Activated naive CD4-positive, alpha-beta T cell treated with anti-CD3 and anti-CD28 coated beads for 36 hours (primary cell): Measurements from ENCODE around the gene TCF12. TPM values are rescaled to one million over a fixed set of nuclear protein-coding genes. Genes with fewer than 3 reads are reported as not detected.

ENCODE experiments used
- CTCF ChIA-PET: fragments of 350-600 bp; sonication (Branson Sonifier 250); formaldehyde crosslinking; loops from one replicate; lab custom pipeline; 2021; ENCODE audit warnings: antibody characterized with exemption; lab: Charles Lee
- DNase-seq: peaks from one replicate; pipeline ENCODE4 v3.0.0-alpha.2; 2020
- H3K27ac Mint-ChIP-seq: one replicate; pipeline ENCODE4 v1.8.0; 2021; ENCODE audit warnings: mild to moderate bottlenecking, mixed read lengths
- H3K27me3 Mint-ChIP-seq: one replicate; pipeline ENCODE4 v1.8.0; 2021; ENCODE audit warnings: low read depth, mixed read lengths
- H3K36me3 Mint-ChIP-seq: one replicate; pipeline ENCODE4 v1.8.0; 2021; ENCODE audit warnings: low read depth, mixed read lengths
- H3K4me1 Mint-ChIP-seq: one replicate; pipeline ENCODE4 v1.8.0; 2021; ENCODE audit warnings: low read depth, mixed read lengths
- H3K4me3 Mint-ChIP-seq: one replicate; pipeline ENCODE4 v1.8.0; 2021; ENCODE audit warnings: mild to moderate bottlenecking, moderate library complexity, mixed read lengths
- H3K9me3 Mint-ChIP-seq: one replicate; pipeline ENCODE4 v1.8.0; 2021; ENCODE audit warnings: mixed read lengths
- intact Hi-C: fragments of 100-400 bp; cut with micrococcal nuclease; formaldehyde crosslinking; loops from one replicate; pipeline ENCODE4 v1.15.1; 2023
- total RNA-seq, 2 experiments: library from RNA; stranded (reverse); gene quantifications; one replicate each; pipeline ENCODE4 v1.2.3, GENCODE V29; 2021

TCF12 gene
- total RNA-seq, 2 experiments from 2014 or later, result 65.7 to 70.7 TPM

DNA sequence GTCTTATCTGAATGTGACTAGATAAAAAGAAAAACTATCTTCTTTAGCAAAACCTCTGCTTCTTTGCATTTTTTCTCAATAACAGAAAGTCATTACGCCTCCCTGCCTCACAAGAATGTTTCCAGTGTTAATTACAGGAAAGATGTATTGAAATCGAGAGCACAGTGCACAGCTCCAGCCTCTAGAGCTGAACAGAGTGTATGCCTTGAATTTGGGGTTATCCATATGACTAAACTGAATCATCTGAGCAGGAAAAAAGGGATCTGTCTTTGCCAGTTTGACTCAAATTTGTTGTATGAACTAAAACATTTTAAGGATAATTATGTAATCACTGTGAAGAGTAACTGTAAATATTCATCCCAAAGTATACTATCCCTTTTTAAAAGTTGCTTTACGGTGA lies 308.7 kb downstream of the TCF12 start:
- Mint-ChIP-seq H3K9me3 (no peaks in the 10 kb centered on the region), H3K36me3 (no peaks in the 10 kb centered on the region), H3K27me3 (no peaks in the 10 kb centered on the region), H3K4me1 (peaks cover 20% of the 10 kb centered on the region), H3K27ac (no peak overlapping the region), H3K4me3 (no peak overlapping the region)
- no peak for DNase-seq
- intact Hi-C loops, result no loop called here
- CTCF ChIA-PET, result no interaction called here

DNA sequence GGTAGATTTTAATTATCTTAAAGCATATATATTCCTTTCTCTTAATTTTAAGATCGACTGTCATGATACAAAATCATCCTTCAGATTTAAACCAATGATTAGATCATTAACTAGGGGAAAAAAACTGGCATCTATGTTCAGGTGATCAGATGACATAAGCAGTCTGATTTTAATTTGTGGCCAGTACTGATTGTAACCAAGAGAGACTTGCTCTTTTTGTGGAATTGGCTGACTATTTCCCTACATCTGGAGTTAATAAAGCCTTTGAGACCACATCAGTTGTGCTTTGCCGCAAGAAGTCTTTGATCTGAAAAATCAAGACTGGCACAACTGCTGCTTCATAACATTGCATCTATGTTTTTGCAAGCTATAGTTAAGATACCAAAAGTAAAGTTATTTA lies 309.5 kb downstream of the TCF12 start:
- H3K27ac Mint-ChIP-seq, result no peak overlapping the region
- H3K4me1 Mint-ChIP-seq, result peaks cover 20% of the 10 kb centered on the region
- H3K9me3 Mint-ChIP-seq, result no peaks in the 10 kb centered on the region
- CTCF ChIA-PET, result no interaction called here
- H3K27me3 Mint-ChIP-seq, result no peaks in the 10 kb centered on the region
- peaks cover 2% of the 10 kb centered on the region for H3K36me3 Mint-ChIP-seq
- intact Hi-C loops, result no loop called here
- no peak for DNase-seq
- H3K4me3 Mint-ChIP-seq, result no peak overlapping the region

DNA sequence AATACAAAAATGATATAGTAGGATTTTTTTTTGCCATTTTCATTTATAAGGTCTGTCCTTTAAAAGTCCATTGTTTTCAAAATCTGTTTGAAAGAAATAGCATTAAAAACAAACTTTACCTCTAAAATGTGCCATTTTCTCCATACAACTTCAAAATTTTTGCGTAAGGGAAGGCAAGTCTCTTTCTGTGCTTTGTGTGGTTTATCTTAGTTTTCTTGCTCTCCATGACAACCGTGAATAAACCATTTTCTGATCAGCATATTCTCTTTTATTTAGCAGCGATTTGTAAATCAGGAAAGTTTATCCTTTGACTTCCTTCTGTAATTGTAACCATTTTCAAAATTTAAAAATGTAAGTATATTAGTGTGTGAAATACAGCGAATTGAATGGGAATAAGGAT lies 310.0 kb downstream of the TCF12 start:
- Mint-ChIP-seq H3K4me3 (no peak overlapping the region), H3K36me3 (peaks cover 3% of the 10 kb centered on the region), H3K27ac (no peak overlapping the region), H3K9me3 (no peaks in the 10 kb centered on the region), H3K4me1 (peaks cover 17% of the 10 kb centered on the region), H3K27me3 (no peaks in the 10 kb centered on the region)
- intact Hi-C loops, result no loop called here
- DNase-seq, result no peak
- CTCF ChIA-PET, result no interaction called here

DNA sequence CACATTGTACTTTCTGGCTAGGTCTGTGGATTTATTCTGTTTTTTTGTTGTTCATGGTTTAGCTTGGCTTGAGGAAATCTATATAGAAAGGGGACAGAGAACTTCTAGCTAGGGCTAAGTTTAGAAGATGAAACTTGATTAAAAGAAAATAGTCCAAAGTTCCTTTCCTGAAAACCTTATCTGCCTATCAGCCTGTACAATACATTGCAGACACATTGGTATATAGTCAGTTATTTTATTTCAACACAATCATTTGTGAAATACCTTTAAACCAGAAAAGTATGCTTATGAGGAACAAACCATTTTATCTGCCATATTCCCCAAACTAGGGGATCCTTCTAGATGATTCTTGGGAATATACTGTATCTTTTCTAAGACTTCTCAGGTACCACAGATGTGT lies 310.6 kb downstream of the TCF12 start:
- intact Hi-C loops, result no loop called here
- CTCF ChIA-PET, result no interaction called here

DNA sequence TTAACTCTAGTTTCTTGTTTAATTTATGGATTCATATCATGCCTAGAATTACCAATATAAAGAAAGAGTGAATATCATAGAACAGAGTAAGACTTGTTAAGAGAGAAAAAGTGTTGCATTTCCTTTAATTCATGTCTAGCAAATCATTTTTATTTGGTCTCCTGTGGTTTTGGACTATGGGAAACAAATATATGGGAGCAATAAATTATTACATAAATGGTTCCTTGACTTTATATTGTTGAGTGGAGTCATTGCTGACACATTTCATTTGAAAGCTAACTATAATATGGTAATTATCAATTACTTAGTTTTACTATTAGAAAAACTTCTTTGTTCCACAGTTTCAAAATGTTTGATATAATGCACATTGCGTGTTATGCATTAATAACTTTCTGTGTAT lies 313.1 kb downstream of the TCF12 start:
- Mint-ChIP-seq H3K4me3 (no peak overlapping the region), H3K36me3 (peaks cover 15% of the 10 kb centered on the region), H3K27me3 (no peaks in the 10 kb centered on the region), H3K27ac (no peak overlapping the region), H3K4me1 (peaks cover 9% of the 10 kb centered on the region), H3K9me3 (no peaks in the 10 kb centered on the region)
- DNase-seq, result no peak
- CTCF ChIA-PET, result no interaction called here
- intact Hi-C loops, result no loop called here

More for the DNA sequence above, 310.6 kb downstream of the TCF12 start:
- Mint-ChIP-seq H3K27ac (no peak overlapping the region), H3K4me1 (peaks cover 13% of the 10 kb centered on the region), H3K27me3 (no peaks in the 10 kb centered on the region), H3K4me3 (no peak overlapping the region), H3K36me3 (peaks cover 9% of the 10 kb centered on the region), H3K9me3 (no peaks in the 10 kb centered on the region)
- no peak for DNase-seq

DNA sequence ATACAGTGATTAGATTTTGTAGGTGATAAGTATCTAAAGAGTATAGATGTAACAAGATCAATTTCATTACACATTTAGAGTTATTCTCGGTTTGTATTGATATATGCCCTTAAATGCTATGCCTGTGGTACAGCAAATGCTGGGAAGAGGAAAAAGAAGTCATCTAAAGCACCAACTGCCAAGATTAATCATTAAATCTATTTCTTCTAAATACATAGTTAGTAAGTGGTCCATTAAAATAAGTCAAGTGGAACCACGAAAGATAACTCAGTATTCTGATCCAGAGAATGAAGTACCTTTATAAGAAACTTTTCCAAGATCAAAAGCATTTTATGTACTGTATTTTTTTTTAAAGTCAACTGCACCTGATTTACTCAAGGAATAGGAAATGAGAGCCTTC lies 315.7 kb downstream of the TCF12 start:
- no peak overlapping the region for H3K4me3 Mint-ChIP-seq
- CTCF ChIA-PET, result no interaction called here
- H3K27ac Mint-ChIP-seq, result no peak overlapping the region
- intact Hi-C loops, result no loop called here
- H3K4me1 Mint-ChIP-seq, result no peaks in the 10 kb centered on the region
- no peak for DNase-seq
- H3K9me3 Mint-ChIP-seq, result no peaks in the 10 kb centered on the region
- H3K36me3 Mint-ChIP-seq, result peaks cover 17% of the 10 kb centered on the region
- no peaks in the 10 kb centered on the region for H3K27me3 Mint-ChIP-seq

DNA sequence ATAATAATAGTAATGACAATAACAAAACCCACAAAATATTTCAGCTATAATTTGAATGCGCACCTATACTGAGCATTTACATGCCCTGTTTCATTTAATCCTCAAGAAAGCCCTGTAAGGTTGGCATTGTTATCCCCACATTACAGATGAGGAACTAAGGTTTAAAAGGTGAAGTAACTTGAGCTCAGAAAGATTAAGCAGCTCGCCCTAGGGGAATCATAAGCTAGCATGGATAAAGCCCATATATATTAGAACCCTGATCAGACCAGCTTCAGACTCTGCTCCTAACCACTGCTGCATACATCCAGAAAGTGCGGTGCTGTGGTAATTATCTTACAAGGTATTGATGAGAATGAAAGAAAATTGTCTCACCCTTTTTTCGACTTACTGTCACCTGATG lies 316.7 kb downstream of the TCF12 start:
- no peaks in the 10 kb centered on the region for H3K27me3 Mint-ChIP-seq
- no peak overlapping the region for H3K27ac Mint-ChIP-seq
- DNase-seq, result no peak
- H3K36me3 Mint-ChIP-seq, result peaks cover 25% of the 10 kb centered on the region
- H3K4me3 Mint-ChIP-seq, result no peak overlapping the region
- no peaks in the 10 kb centered on the region for H3K4me1 Mint-ChIP-seq
- CTCF ChIA-PET, result interaction anchor here (0.7 kb wide), 1 partner anchor 22 kb away, joined by 6 read pairs; no protein-coding TSS in a partner anchor
- H3K9me3 Mint-ChIP-seq, result no peaks in the 10 kb centered on the region
- intact Hi-C loops, result no loop called here

DNA sequence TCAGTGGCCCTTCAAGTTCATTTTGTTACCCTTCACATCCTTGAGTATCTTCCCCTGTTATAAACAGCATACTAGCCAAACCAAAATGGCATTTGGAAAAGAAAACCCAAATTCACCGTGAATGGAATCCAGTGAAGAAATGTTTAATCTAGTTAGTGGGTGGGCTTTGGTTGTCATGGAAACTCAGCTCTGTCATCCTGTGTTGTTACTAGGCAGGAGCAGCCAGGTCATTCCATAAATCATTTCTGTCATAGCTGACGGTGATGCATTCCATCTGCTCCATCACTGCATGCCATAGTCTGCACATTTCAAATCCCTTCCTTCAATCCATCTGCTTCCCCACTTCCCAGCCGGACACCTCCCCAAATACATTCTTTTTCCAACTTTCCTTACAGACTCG lies 317.4 kb downstream of the TCF12 start:
- Mint-ChIP-seq H3K4me3 (no peak overlapping the region), H3K27me3 (no peaks in the 10 kb centered on the region), H3K27ac (no peak overlapping the region), H3K36me3 (peaks cover 25% of the 10 kb centered on the region), H3K9me3 (no peaks in the 10 kb centered on the region), H3K4me1 (no peaks in the 10 kb centered on the region)
- CTCF ChIA-PET, result no interaction called here
- DNase-seq, result no peak
- intact Hi-C loops, result no loop called here

DNA sequence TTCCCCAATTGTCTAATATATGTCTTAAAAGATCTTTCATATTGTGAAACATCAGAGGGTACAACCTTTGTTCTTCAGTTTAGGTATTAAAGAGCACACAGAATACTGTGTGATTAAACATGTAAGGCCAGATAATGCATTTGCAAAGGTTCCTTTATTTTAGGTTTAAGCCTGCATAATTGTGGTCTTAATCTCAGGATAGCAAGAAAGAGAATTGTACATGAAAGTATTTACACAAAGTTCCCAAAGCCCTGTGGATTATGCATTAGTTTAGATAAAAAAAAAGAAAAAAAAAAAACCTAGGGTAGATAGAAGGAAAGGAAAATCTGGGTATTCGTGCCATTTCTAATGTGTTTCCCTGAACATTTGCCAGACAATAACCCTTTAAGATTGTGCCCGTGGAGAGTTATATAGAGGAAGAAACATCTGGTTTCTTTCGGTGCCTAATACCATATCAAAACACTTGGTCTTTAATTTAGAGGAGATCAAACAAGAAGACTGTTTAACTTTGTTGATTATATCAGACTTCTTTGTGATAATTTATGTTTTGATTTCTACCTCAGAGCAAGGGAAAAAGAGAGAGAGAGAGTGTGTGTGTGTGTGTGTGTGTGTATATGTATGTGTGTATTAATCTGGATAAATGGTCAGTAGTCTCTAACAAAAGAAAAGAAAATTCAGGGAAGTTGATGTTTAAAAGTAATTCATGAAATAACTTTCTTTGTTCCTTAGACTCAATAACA lies 318.3 kb downstream of the TCF12 start:
- CTCF ChIA-PET, result no interaction called here
- H3K9me3 Mint-ChIP-seq, result no peaks in the 10 kb centered on the region
- DNase-seq, result no peak
- H3K36me3 Mint-ChIP-seq, result peaks cover 27% of the 10 kb centered on the region
- no peaks in the 10 kb centered on the region for H3K4me1 Mint-ChIP-seq
- no peaks in the 10 kb centered on the region for H3K27me3 Mint-ChIP-seq
- intact Hi-C loops, result no loop called here
- no peak overlapping the region for H3K27ac Mint-ChIP-seq
- H3K4me3 Mint-ChIP-seq, result no peak overlapping the region

DNA sequence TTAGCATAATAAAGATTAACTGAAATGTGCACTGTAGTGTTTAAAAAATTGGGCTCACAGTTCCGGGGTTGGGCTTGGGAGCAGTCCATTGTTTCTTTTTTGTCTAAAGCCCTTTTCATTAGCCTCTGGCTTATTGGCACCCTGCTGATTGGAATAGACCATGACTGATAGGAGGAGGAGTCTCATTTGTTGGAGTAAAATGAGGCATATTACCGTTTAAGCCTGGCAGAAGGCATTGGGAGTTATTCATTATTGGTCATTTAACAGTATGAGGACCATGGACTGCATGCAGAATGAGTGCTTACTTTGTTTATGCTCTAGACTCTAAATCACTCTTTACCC lies 318.8 kb downstream of the TCF12 start:
- CTCF ChIA-PET, result no interaction called here

DNA sequence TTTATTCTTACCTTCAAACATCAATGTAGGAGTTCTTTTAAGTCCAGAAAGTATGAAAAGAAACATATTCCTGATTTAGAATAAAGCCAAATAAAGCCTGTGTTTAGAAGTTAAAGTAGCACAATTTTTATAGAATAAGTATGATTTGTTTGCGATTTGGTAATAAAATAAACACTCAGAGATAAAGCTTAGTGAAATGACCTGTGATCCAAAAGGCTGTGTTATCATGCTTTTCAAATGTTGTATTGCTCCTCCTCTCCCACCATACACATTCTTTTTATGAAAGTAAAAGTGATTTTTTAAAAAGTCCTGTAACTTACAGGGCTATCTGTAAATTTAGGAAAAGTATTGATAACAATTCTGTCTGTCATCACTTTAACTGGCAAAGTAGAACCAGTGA lies 319.2 kb downstream of the TCF12 start:
- intact Hi-C loops, result no loop called here
- Mint-ChIP-seq H3K4me3 (no peak overlapping the region), H3K4me1 (no peaks in the 10 kb centered on the region), H3K27ac (no peak overlapping the region), H3K9me3 (no peaks in the 10 kb centered on the region), H3K36me3 (peaks cover 25% of the 10 kb centered on the region), H3K27me3 (no peaks in the 10 kb centered on the region)
- CTCF ChIA-PET, result interaction anchor here (0.6 kb wide), 1 partner anchor 249 kb away, joined by 3 read pairs; no protein-coding TSS in a partner anchor
- no peak for DNase-seq

More for the DNA sequence above, 318.8 kb downstream of the TCF12 start:
- H3K27me3 Mint-ChIP-seq, result no peaks in the 10 kb centered on the region
- no peaks in the 10 kb centered on the region for H3K4me1 Mint-ChIP-seq
- H3K27ac Mint-ChIP-seq, result no peak overlapping the region
- no peaks in the 10 kb centered on the region for H3K9me3 Mint-ChIP-seq
- no peak overlapping the region for H3K4me3 Mint-ChIP-seq
- DNase-seq, result no peak
- peaks cover 27% of the 10 kb centered on the region for H3K36me3 Mint-ChIP-seq
- intact Hi-C loops, result no loop called here

DNA sequence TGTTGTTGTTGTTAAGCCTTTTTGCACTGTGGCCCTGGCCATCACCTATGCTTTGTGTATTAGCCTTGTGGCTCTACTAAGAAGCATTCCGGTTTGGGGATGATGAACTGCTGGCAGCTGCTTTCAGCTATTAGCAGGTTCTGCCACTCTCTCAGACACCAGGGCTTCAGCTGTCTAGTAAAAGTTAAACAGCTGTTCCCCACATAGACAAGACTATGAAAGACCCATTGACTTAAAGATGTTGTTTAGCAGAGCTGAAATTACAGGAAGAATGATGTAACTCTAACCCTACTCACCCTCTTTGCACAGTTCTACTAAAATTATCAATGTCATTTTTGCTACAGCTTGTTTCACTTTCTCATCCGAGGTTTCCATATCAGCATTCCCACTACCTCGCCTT lies 326.7 kb downstream of the TCF12 start:
- no peaks in the 10 kb centered on the region for H3K9me3 Mint-ChIP-seq
- CTCF ChIA-PET, result no interaction called here
- no peaks in the 10 kb centered on the region for H3K27me3 Mint-ChIP-seq
- H3K4me1 Mint-ChIP-seq, result no peaks in the 10 kb centered on the region
- no peak overlapping the region for H3K4me3 Mint-ChIP-seq
- no peak overlapping the region for H3K27ac Mint-ChIP-seq
- intact Hi-C loops, result no loop called here
- DNase-seq, result no peak
- peaks cover 23% of the 10 kb centered on the region for H3K36me3 Mint-ChIP-seq

DNA sequence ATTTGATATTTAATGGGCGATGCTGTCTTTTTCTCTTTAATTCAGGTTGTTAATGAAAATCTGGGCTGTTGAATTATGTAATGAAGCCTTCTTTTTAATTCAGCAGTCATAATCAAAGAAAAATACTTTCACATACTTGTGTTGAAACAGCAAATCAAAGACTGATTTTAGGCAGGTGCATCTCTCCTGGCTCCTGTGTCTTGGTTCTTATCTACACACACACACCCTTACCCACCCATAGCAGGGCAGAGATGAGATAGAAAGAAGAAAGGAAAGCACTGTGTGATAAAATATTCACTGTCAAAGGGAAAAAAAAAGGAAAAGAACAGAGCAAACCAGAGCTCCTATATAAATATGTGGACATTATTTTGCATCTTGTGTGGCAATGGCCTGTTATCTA lies 327.3 kb downstream of the TCF12 start:
- H3K9me3 Mint-ChIP-seq, result no peaks in the 10 kb centered on the region
- no peak overlapping the region for H3K4me3 Mint-ChIP-seq
- no peak for DNase-seq
- intact Hi-C loops, result no loop called here
- H3K27me3 Mint-ChIP-seq, result no peaks in the 10 kb centered on the region
- no peak overlapping the region for H3K27ac Mint-ChIP-seq
- peaks cover 23% of the 10 kb centered on the region for H3K36me3 Mint-ChIP-seq
- CTCF ChIA-PET, result no interaction called here
- no peaks in the 10 kb centered on the region for H3K4me1 Mint-ChIP-seq
